ENCODE results near the gene C4A. TPM values are rescaled to one million over a fixed set of nuclear protein-coding genes. Genes with fewer than 3 reads are reported as not detected.
"Not testable (repeated sequence)": the region's sequence is repeated elsewhere in the genome, so short reads cannot be mapped to it uniquely, and the experiment has no call there.

C4A gene
- polyA plus RNA-seq, 3 donors, result 12.6 TPM; not detected in 2

DNA sequence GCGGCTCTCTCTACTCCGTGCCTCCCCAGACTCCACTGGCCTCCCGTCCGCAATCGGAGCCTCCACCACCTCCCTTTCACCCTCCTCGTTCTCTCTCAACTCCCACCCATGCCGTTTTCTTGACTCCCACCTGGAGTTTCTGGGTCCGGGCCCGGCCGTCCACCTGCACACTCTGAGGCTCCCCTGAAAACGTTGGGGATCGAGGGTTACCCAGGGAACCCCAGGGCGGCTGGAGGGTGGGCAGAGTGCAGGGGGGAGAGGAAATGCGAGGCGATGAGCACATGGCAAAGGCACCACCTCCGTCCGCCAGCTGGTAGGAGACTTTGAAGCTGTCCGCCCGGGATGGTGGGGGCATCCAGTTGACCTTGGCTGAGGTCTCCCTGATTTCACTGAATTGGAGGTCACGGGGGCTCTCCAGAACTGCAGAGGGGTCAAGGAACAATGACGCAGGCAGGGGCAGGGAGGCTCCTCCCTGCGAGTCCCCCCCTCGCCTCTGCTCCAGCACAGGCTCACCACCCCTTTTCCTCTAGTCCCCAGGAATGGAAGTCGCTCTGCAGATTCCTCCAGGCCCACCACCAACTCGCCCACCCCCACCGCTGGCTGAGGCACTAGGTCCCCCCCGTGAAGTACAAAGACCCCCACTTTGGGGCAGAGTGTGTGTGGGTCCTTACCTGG is 29.1 kb downstream of the C4A start:
- H2AFZ ChIP-seq (ENCODE audit: insufficient read depth, low read depth, low read length, poor library complexity, severe bottlenecking); DNase-seq; H3K9ac ChIP-seq (ENCODE audit: insufficient read depth, low read length, poor library complexity, severe bottlenecking); H3K9me3 Mint-ChIP-seq; H3K27ac ChIP-seq (ENCODE audit: low read depth in 1 of 2, low read length in 2 of 2); H3K27ac Mint-ChIP-seq; H3K27me3 ChIP-seq (ENCODE audit: control insufficient read depth in 2 of 2, insufficient read depth in 2 of 2, low read length in 2 of 2); H3K4me2 ChIP-seq (replicated peaks; ENCODE audit: extremely low read depth, low read length, poor library complexity, severe bottlenecking); H3K79me2 ChIP-seq (ENCODE audit: insufficient read depth, low read length); H3K27me3 Mint-ChIP-seq (ENCODE audit: low read depth in 3 of 3); H3K9me3 ChIP-seq (replicated peaks in 1 of 2; ENCODE audit: control insufficient read depth in 1 of 2, insufficient read depth in 1 of 2, low read length in 2 of 2); H4K20me1 ChIP-seq (ENCODE audit: insufficient read depth, low read length); H3K4me1 ChIP-seq (ENCODE audit: control insufficient read depth in 1 of 2, insufficient read depth in 2 of 2, low read length in 2 of 2); H3K36me3 ChIP-seq (replicated peaks in 1 of 2; ENCODE audit: control insufficient read depth in 1 of 2, insufficient read depth in 2 of 2, low read length in 2 of 2); intact Hi-C loops (cut with micrococcal nuclease); H3K4me1 Mint-ChIP-seq; H3K4me3 ChIP-seq (replicated peaks in 1 of 3; ENCODE audit: low read depth in 2 of 3, low read length in 3 of 3); H3K4me3 Mint-ChIP-seq; H3K36me3 Mint-ChIP-seq: not testable (repeated sequence)
- no CpG with 5 or more reads among the region's 27 CpGs for WGBS (ENCODE audit: insufficient coverage)

DNA sequence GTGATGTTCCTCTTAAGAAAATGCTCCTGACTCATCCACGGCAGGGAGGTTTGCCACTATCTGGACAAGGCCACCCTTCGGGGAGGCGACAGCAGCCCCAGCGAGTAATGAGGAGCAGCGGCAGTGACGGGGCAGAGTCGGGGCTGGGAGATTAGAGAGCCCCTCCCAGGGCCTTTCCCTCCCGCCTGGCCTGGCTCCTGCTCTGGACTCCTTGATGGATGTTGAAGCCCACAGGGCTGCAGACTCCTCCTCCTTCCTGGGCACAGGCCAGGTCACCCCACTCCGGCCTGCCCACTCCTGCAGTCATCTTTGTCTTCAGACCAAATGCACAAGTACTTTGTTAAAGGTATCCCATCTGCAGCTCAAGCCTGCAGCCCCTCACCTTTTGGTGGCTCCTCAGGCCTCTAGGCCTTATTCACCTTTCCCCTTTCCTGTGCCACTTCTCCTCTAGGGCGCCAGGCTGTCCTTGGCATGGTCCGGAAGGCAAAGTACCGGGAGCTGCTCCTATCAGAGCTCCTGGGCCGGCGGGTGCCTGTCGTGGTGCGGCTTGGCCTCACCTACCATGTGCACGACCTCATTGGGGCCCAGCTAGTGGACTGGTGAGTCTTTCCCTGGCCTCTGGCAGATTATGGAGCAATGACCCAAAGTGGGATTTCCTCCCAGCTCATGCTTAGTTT is 31.2 kb downstream of the C4A start:
- H3K27ac ChIP-seq (ENCODE audit: low read depth in 1 of 2, low read length in 2 of 2); H3K27me3 ChIP-seq (ENCODE audit: control insufficient read depth in 2 of 2, insufficient read depth in 2 of 2, low read length in 2 of 2); intact Hi-C loops (cut with micrococcal nuclease); H4K20me1 ChIP-seq (ENCODE audit: insufficient read depth, low read length); H3K9ac ChIP-seq (ENCODE audit: insufficient read depth, low read length, poor library complexity, severe bottlenecking); DNase-seq; H3K4me1 Mint-ChIP-seq; H3K4me2 ChIP-seq (replicated peaks; ENCODE audit: extremely low read depth, low read length, poor library complexity, severe bottlenecking); H3K27me3 Mint-ChIP-seq (ENCODE audit: low read depth in 3 of 3); H2AFZ ChIP-seq (ENCODE audit: insufficient read depth, low read depth, low read length, poor library complexity, severe bottlenecking); H3K4me3 Mint-ChIP-seq; H3K9me3 ChIP-seq (replicated peaks in 1 of 2; ENCODE audit: control insufficient read depth in 1 of 2, insufficient read depth in 1 of 2, low read length in 2 of 2); H3K9me3 Mint-ChIP-seq; H3K36me3 ChIP-seq (replicated peaks in 1 of 2; ENCODE audit: control insufficient read depth in 1 of 2, insufficient read depth in 2 of 2, low read length in 2 of 2); H3K27ac Mint-ChIP-seq; H3K36me3 Mint-ChIP-seq; H3K79me2 ChIP-seq (ENCODE audit: insufficient read depth, low read length); H3K4me1 ChIP-seq (ENCODE audit: control insufficient read depth in 1 of 2, insufficient read depth in 2 of 2, low read length in 2 of 2); H3K4me3 ChIP-seq (replicated peaks in 1 of 3; ENCODE audit: low read depth in 2 of 3, low read length in 3 of 3): not testable (repeated sequence)
- no CpG with 5 or more reads among the region's 17 CpGs for WGBS (ENCODE audit: insufficient coverage)

DNA sequence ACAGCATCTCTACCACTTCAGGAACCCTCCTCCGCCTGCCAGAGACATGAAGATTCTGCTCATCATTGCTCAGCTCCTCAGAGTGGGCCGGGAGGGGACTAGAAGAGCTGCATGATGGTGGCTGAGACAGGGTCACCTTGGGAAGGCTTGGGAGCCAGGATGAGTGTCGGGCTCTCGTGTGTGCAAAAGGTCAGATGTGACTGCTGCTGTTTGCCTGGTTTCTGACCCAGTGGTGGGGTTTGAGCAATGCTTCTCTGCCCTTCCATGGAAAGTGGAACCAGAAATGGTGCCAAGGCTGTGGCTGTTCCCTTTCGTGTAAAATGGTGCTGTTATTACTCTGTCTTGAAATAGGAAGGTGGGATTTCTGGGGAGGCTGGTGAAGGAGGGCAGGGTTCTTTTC is 31.9 kb downstream of the C4A start:
- H3K27me3 ChIP-seq (ENCODE audit: control insufficient read depth in 2 of 2, insufficient read depth in 2 of 2, low read length in 2 of 2); H3K79me2 ChIP-seq (ENCODE audit: insufficient read depth, low read length); H3K9me3 ChIP-seq (replicated peaks in 1 of 2; ENCODE audit: control insufficient read depth in 1 of 2, insufficient read depth in 1 of 2, low read length in 2 of 2); H3K27ac Mint-ChIP-seq; H3K4me1 ChIP-seq (ENCODE audit: control insufficient read depth in 1 of 2, insufficient read depth in 2 of 2, low read length in 2 of 2); H3K9ac ChIP-seq (ENCODE audit: insufficient read depth, low read length, poor library complexity, severe bottlenecking); H3K27me3 Mint-ChIP-seq (ENCODE audit: low read depth in 3 of 3); DNase-seq; intact Hi-C loops (cut with micrococcal nuclease); H3K4me3 Mint-ChIP-seq; H3K27ac ChIP-seq (ENCODE audit: low read depth in 1 of 2, low read length in 2 of 2); H3K36me3 Mint-ChIP-seq; H2AFZ ChIP-seq (ENCODE audit: insufficient read depth, low read depth, low read length, poor library complexity, severe bottlenecking); H4K20me1 ChIP-seq (ENCODE audit: insufficient read depth, low read length); H3K36me3 ChIP-seq (replicated peaks in 1 of 2; ENCODE audit: control insufficient read depth in 1 of 2, insufficient read depth in 2 of 2, low read length in 2 of 2); H3K4me2 ChIP-seq (replicated peaks; ENCODE audit: extremely low read depth, low read length, poor library complexity, severe bottlenecking); H3K9me3 Mint-ChIP-seq; H3K4me1 Mint-ChIP-seq; H3K4me3 ChIP-seq (replicated peaks in 1 of 3; ENCODE audit: low read depth in 2 of 3, low read length in 3 of 3): not testable (repeated sequence)
- WGBS (ENCODE audit: insufficient coverage), result no CpG with 5 or more reads among the region's 5 CpGs

DNA sequence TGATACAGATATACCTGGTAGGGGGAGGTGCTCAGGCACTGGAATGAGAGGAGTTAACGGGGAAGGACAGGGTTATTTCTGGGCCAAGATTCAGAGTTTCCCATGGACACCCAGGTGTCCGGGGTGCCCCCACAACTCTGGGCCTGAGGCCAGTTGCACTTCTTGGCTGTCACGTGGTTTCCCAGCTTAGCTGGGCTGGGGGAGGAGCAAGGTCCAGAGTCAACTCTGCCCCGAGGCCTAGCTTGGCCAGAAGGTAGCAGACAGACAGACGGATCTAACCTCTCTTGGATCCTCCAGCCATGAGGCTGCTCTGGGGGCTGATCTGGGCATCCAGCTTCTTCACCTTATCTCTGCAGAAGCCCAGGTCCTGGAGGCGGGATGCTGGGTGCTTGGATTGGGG is 32.7 kb downstream of the C4A start, which contains the start of gene C4B:
TSS of gene C4B (plus strand) at position 249 of the 400 bp plus-strand sequence. CDS start at position 300, 51 bp downstream.
- H3K27me3 ChIP-seq (ENCODE audit: control insufficient read depth in 2 of 2, insufficient read depth in 2 of 2, low read length in 2 of 2); H3K27me3 Mint-ChIP-seq (ENCODE audit: low read depth in 3 of 3); H3K4me1 Mint-ChIP-seq; intact Hi-C loops (cut with micrococcal nuclease); H3K9ac ChIP-seq (ENCODE audit: insufficient read depth, low read length, poor library complexity, severe bottlenecking); H3K36me3 ChIP-seq (replicated peaks in 1 of 2; ENCODE audit: control insufficient read depth in 1 of 2, insufficient read depth in 2 of 2, low read length in 2 of 2); DNase-seq; H3K4me3 Mint-ChIP-seq; H3K4me1 ChIP-seq (ENCODE audit: control insufficient read depth in 1 of 2, insufficient read depth in 2 of 2, low read length in 2 of 2); H3K27ac ChIP-seq (ENCODE audit: low read depth in 1 of 2, low read length in 2 of 2); H3K27ac Mint-ChIP-seq; H3K9me3 ChIP-seq (replicated peaks in 1 of 2; ENCODE audit: control insufficient read depth in 1 of 2, insufficient read depth in 1 of 2, low read length in 2 of 2); H4K20me1 ChIP-seq (ENCODE audit: insufficient read depth, low read length); H3K36me3 Mint-ChIP-seq; H2AFZ ChIP-seq (ENCODE audit: insufficient read depth, low read depth, low read length, poor library complexity, severe bottlenecking); H3K79me2 ChIP-seq (ENCODE audit: insufficient read depth, low read length); H3K4me3 ChIP-seq (replicated peaks in 1 of 3; ENCODE audit: low read depth in 2 of 3, low read length in 3 of 3); H3K4me2 ChIP-seq (replicated peaks; ENCODE audit: extremely low read depth, low read length, poor library complexity, severe bottlenecking); H3K9me3 Mint-ChIP-seq: not testable (repeated sequence)
- WGBS (ENCODE audit: insufficient coverage), result no CpG with 5 or more reads among the region's 6 CpGs

Measured in CD14-positive monocyte (primary cell).